OCI-LY3 (cell line): ENCODE results near the gene CELF1.

Source experiments
- H2AFZ ChIP-seq: fragments of 200-600, 300-600 bp; shearing (Covaris generic); 2 replicates; pipeline ENCODE4 v1.6.0; 2014; ENCODE audit warnings: antibody characterized with exemption, low read depth, low read length
- H3K27ac ChIP-seq: fragments of 200-600, 300-600 bp; sonication (generic); 2 replicates; pipeline ENCODE4 v1.5.1; 2014; ENCODE audit warnings: mild to moderate bottlenecking, low read length, moderate library complexity, mixed read lengths
- H3K27me3 ChIP-seq: fragments of 200-600, 300-600 bp; sonication (generic); 2 replicates; pipeline ENCODE4 v1.6.1; 2014; ENCODE audit warnings: low read depth, low read length, mixed read lengths
- H3K36me3 ChIP-seq: fragments of 200-600, 300-600 bp; sonication (generic); replicated peaks from 2 replicates; pipeline ENCODE3; 2014; ENCODE audit warnings: low read depth, low read length, mixed read lengths
- H3K4me1 ChIP-seq: fragments of 300-600, 200-600 bp; sonication (generic); 2 replicates; pipeline ENCODE4 v1.6.1; 2014; ENCODE audit warnings: low read length, mixed read lengths
- H3K4me2 ChIP-seq: fragments of 200-600, 300-600 bp; sonication (generic); 2 replicates; pipeline ENCODE4 v1.6.1; 2014; ENCODE audit warnings: low read length, mixed read lengths
- H3K4me3 ChIP-seq: fragments of 300-600, 200-600 bp; sonication (generic); 2 replicates; pipeline ENCODE4 v1.5.1; 2014; ENCODE audit warnings: antibody characterized with exemption, mild to moderate bottlenecking, low read length, moderate library complexity
- H3K79me2 ChIP-seq: fragments of 300-600, 200-600 bp; shearing (Covaris generic); 2 replicates; pipeline ENCODE4 v1.6.1; 2014; ENCODE audit warnings: mild to moderate bottlenecking, low read length, mixed read lengths
- H3K9ac ChIP-seq: fragments of 300-600, 200-600 bp; shearing (Covaris generic); 2 replicates; pipeline ENCODE4 v1.6.0; 2014; ENCODE audit warnings: mild to moderate bottlenecking, low read length, moderate library complexity
- H3K9me3 ChIP-seq: fragments of 200-600, 300-600 bp; shearing (Covaris generic); 2 replicates; pipeline ENCODE4 v1.6.1; 2014; ENCODE audit warnings: low read length, mixed read lengths; ENCODE audit not compliant: insufficient read depth
- H4K20me1 ChIP-seq: fragments of 200-600, 300-600 bp; sonication (generic); 2 replicates; pipeline ENCODE4 v1.6.1; 2016; ENCODE audit warnings: low read length, mixed read lengths; ENCODE audit not compliant: insufficient read depth
- CTCF ChIP-seq: fragments of 200-600, 300-600 bp; sonication (generic); IDR thresholded peaks from 2 replicates; pipeline ENCODE4 v1.5.1; 2014; ENCODE audit warnings: antibody characterized with exemption, low read length, low read depth
- EZH2phosphoT487 ChIP-seq: fragments of 200-600 bp; shearing (Covaris generic); IDR thresholded peaks from 2 replicates; pipeline ENCODE4 v1.6.1; 2018; ENCODE audit warnings: antibody characterized with exemption, mixed run types, low read depth

The CELF1 gene

DNA sequence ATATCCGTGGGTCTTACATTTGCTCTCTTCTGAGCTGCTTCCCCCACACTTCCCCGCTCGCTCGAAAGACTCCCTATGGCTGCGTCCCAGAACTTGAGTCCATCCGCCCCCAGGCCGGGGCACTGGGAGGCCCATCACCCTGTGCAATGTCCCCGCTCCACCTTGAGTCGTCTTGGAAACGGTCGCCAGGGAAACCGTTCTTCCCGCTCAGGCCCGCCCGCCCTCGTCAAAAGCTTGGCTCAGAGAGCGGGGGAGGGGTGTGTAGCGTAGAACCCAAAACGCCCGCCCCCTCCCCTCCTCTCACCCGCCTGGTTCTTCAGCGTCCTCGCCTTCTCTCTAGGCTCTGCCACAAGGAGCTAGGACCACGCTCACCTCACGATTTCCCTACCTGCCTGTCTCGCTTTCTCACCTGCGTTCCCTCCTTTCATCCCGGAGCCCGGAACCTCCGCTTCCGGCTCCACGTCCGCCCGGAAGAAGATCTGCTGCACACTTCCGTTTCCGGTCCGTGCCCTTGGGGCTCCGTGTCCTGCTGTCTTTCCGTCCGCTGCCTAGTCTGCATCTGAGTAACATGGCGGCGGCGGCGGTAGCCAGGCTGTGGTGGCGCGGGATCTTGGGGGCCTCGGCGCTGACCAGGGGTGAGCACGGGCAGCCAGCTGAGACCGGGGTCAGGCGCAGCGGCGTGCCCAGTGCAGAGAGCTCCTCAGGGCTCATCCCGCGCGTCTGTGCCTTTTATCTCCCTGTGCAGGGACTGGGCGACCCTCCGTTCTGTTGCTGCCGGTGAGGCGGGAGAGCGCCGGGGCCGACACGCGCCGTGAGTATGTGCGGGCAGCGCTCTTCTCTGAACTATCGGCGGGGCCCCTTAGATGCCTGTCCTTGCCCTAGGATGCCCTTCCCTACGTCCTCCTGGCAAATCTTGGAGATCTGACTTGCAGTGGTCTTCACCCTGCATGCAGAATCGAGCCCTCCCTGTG, 25.9 kb upstream of the CELF1 start, which contains the start of the genes KBTBD4 and NDUFS3:
TSS of gene KBTBD4 (minus strand) at position 447 of the 971 bp plus-strand sequence. CDS start at position 428, 19 bp downstream.
TSS of gene NDUFS3 (plus strand) at position 551 of the 971 bp plus-strand sequence. CDS start at position 569, 18 bp downstream.
- Histone ChIP-seq H3K9ac (peak within 1 kb of the TSS; percentile 87), H3K4me3 (peak within 1 kb of the TSS; percentile 90), H3K79me2 (peaks cover 50% of the 10 kb centered on the region), H3K27me3 (no peaks in the 10 kb centered on the region), H3K4me1 (peaks cover 16% of the 10 kb centered on the region), H3K9me3 (no peaks in the 10 kb centered on the region), H3K36me3 (peaks cover 46% of the 10 kb centered on the region), H2AFZ (no peak within 1 kb of the TSS; the same call in none of the 2 replicates), H3K27ac (peak within 1 kb of the TSS; percentile 56), H3K4me2 (peak within 1 kb of the TSS; percentile 95), H4K20me1 (no peaks in the 10 kb centered on the region)
- no peak for TF ChIP-seq CTCF
- TF ChIP-seq EZH2phosphoT487 = no peak

GRCh38 chr11:47577460-47578041, 24.6 kb upstream of the CELF1 start:
- H3K27ac ChIP-seq = no peak overlapping the region

GRCh38 chr11:47573321-47573720, 20.4 kb upstream of the CELF1 start:
- no peak for TF ChIP-seq EZH2phosphoT487
- TF ChIP-seq CTCF = no peak
- Histone ChIP-seq H2AFZ (no peak overlapping the region), H3K27ac (no peak overlapping the region), H3K4me3 (no peak overlapping the region), H3K79me2 (peaks cover 70% of the 10 kb centered on the region), H3K36me3 (peaks cover 50% of the 10 kb centered on the region), H3K9ac (no peak overlapping the region), H4K20me1 (no peaks in the 10 kb centered on the region), H3K27me3 (no peaks in the 10 kb centered on the region), H3K9me3 (no peaks in the 10 kb centered on the region), H3K4me2 (no peak overlapping the region), H3K4me1 (peaks cover 7% of the 10 kb centered on the region)

More at GRCh38 chr11:47577460-47578041, 24.6 kb upstream of the CELF1 start:
- Histone ChIP-seq H2AFZ (no peak overlapping the region), H3K36me3 (peaks cover 51% of the 10 kb centered on the region), H4K20me1 (no peaks in the 10 kb centered on the region), H3K9ac (peak overlapping the region; percentile 87; the same call in 1 of the 2 replicates), H3K27me3 (no peaks in the 10 kb centered on the region), H3K4me3 (peak overlapping the region; percentile 90), H3K79me2 (peaks cover 63% of the 10 kb centered on the region), H3K4me1 (peaks cover 16% of the 10 kb centered on the region), H3K9me3 (no peaks in the 10 kb centered on the region), H3K4me2 (peak overlapping the region; percentile 80)
- TF ChIP-seq EZH2phosphoT487 (no peak), CTCF (no peak)
